Brain microvascular endothelial cell (primary cell): ENCODE results near the gene FGF3.

ENCODE experiments used
- DNase-seq: peaks from one replicate; pipeline ENCODE4 v3.0.0-alpha.2; 2020
- H3K27ac ChIP-seq: fragments of 250-450 bp; sonication (Bioruptor Pico); 2 replicates; pipeline ENCODE4 v1.5.1; 2020; ENCODE audit warnings: mild to moderate bottlenecking, moderate library complexity
- H3K27me3 ChIP-seq: fragments of 250-450 bp; sonication (Bioruptor Pico); replicated peaks from 2 replicates; pipeline ENCODE4 v1.5.1; 2020; ENCODE audit warnings: mild to moderate bottlenecking
- H3K36me3 ChIP-seq: fragments of 250-450 bp; sonication (Bioruptor Pico); replicated peaks from 2 replicates; pipeline ENCODE4 v1.5.1; 2020; ENCODE audit warnings: mild to moderate bottlenecking
- H3K4me3 ChIP-seq: 2 replicates; pipeline ENCODE4 v1.5.1; 2011; ENCODE audit warnings: low read depth, mild to moderate bottlenecking, control low read depth, low read length, moderate library complexity
- CTCF ChIP-seq: IDR thresholded peaks from 2 replicates; pipeline ENCODE4 v1.5.1; 2011; ENCODE audit warnings: low read depth, mild to moderate bottlenecking, moderate library complexity, low read length, control low read depth, inconsistent platforms; ENCODE audit errors: missing control alignments
- in situ Hi-C: cut with HindIII; loops from 2 replicates; pipeline ENCODE4 v1.10.0; 2017; ENCODE audit warnings: low sequenced_read_pairs, low pct_ligation_motif_present

FGF3 gene

GRCh38 chr11:69818603-69819441 lies at the start of gene FGF3:
FGF3 (minus strand) TSS chr11:69819416; CDS start chr11:69818933, 483 bp downstream.
- Histone ChIP-seq H3K27ac (no peak within 1 kb of the TSS), H3K4me3 (no peak within 1 kb of the TSS), H3K36me3 (no peaks in the 10 kb centered on the region), H3K27me3 (peaks cover 84% of the 10 kb centered on the region)
- in situ Hi-C loops: no loop called here
- TF ChIP-seq CTCF: no peak
- DNase-seq: no peak

GRCh38 chr11:69868871-69869270 lies 49.7 kb upstream of the FGF3 start:
- peaks cover 4% of the 10 kb centered on the region for H3K27me3 ChIP-seq
- TF ChIP-seq CTCF: no peak
- H3K4me3 ChIP-seq: no peak overlapping the region
- in situ Hi-C loops: no loop called here
- no peaks in the 10 kb centered on the region for H3K36me3 ChIP-seq
- DNase-seq: no peak
- H3K27ac ChIP-seq: no peak overlapping the region

GRCh38 chr11:69868006-69868810 lies 49.0 kb upstream of the FGF3 start:
- in situ Hi-C loops: no loop called here
- peaks cover 2% of the 10 kb centered on the region for H3K27me3 ChIP-seq
- DNase-seq: no peak
- H3K36me3 ChIP-seq: no peaks in the 10 kb centered on the region
- no peak overlapping the region for H3K27ac ChIP-seq
- TF ChIP-seq CTCF: no peak
- H3K4me3 ChIP-seq: no peak overlapping the region

- TF ChIP-seq CTCF: no peak
- in situ Hi-C loops: no loop called here
- peak; percentile 51 for DNase-seq
- Histone ChIP-seq H3K27me3 (peaks cover 2% of the 10 kb centered on the region), H3K27ac (no peak overlapping the region), H3K4me3 (no peak overlapping the region), H3K36me3 (no peaks in the 10 kb centered on the region)
Measured at GRCh38 chr11:69867076-69868005, 48.1 kb upstream of the FGF3 start.

- TF ChIP-seq CTCF: no peak
- in situ Hi-C loops: no loop called here
- H3K27me3 ChIP-seq: peaks cover 2% of the 10 kb centered on the region
Measured at GRCh38 chr11:69866648-69867047, 47.4 kb upstream of the FGF3 start.

More at GRCh38 chr11:69866648-69867047, 47.4 kb upstream of the FGF3 start:
- no peak for DNase-seq
- Histone ChIP-seq H3K27ac (no peak overlapping the region), H3K36me3 (no peaks in the 10 kb centered on the region), H3K4me3 (no peak overlapping the region)
